Activated CD4-positive, alpha-beta memory T cell treated with anti-CD3 and anti-CD28 coated beads for 36 hours (primary cell): ENCODE data around the gene POT1. TPM values are rescaled to one million over a fixed set of nuclear protein-coding genes. Genes with fewer than 3 reads are reported as not detected.

Source experiments
- CTCF ChIA-PET: fragments of 350-600 bp; sonication (Branson Sonifier 250); formaldehyde crosslinking; loops from one replicate; lab custom pipeline; 2021; ENCODE audit warnings: antibody characterized with exemption, inconsistent platforms; lab: Charles Lee
- POLR2A ChIA-PET: fragments of 350-600 bp; sonication (Branson Sonifier 250); formaldehyde crosslinking; loops from one replicate; lab custom pipeline; 2021; ENCODE audit warnings: antibody characterized with exemption; lab: Charles Lee
- DNase-seq: peaks from one replicate; pipeline ENCODE4 v3.0.0-alpha.2; 2020
- H3K27ac Mint-ChIP-seq: one replicate; pipeline ENCODE4 v1.8.0; 2021; ENCODE audit warnings: mixed read lengths
- H3K27me3 Mint-ChIP-seq: one replicate; pipeline ENCODE4 v1.8.0; 2021; ENCODE audit warnings: mixed read lengths
- H3K36me3 Mint-ChIP-seq: one replicate; pipeline ENCODE4 v1.8.0; 2021; ENCODE audit warnings: mixed read lengths
- H3K4me1 Mint-ChIP-seq: one replicate; pipeline ENCODE4 v1.8.0; 2021; ENCODE audit warnings: low read depth, mixed read lengths
- H3K4me3 Mint-ChIP-seq: one replicate; pipeline ENCODE4 v1.8.0; 2021; ENCODE audit warnings: mild to moderate bottlenecking, mixed read lengths
- H3K9me3 Mint-ChIP-seq: one replicate; pipeline ENCODE4 v1.8.0; 2021; ENCODE audit warnings: mixed read lengths
- intact Hi-C: fragments of 100-400 bp; cut with micrococcal nuclease; formaldehyde crosslinking; loops from one replicate; pipeline ENCODE4 v1.15.1; 2023
- total RNA-seq, 2 experiments: library from RNA; stranded (reverse); gene quantifications; one replicate each; pipeline ENCODE4 v1.2.3, GENCODE V29; 2021

POT1 gene
- total RNA-seq, 2 experiments from 2014 or later: 32.7 to 32.8 TPM

GRCh38 chr7:124840435-124840834, 89.2 kb downstream of the POT1 start:
- ChIA-PET CTCF (no interaction called here), POLR2A (no interaction called here)
- Mint-ChIP-seq H3K27ac (no peak overlapping the region), H3K27me3 (no peaks in the 10 kb centered on the region), H3K9me3 (no peaks in the 10 kb centered on the region), H3K36me3 (peaks cover 9% of the 10 kb centered on the region), H3K4me1 (peaks cover 4% of the 10 kb centered on the region), H3K4me3 (no peak overlapping the region)
- intact Hi-C loops: no loop called here
- no peak for DNase-seq

- Mint-ChIP-seq H3K27ac (no peak overlapping the region), H3K27me3 (no peaks in the 10 kb centered on the region), H3K36me3 (peaks cover 13% of the 10 kb centered on the region), H3K4me1 (peaks cover 2% of the 10 kb centered on the region), H3K9me3 (no peaks in the 10 kb centered on the region), H3K4me3 (no peak overlapping the region)
- no peak for DNase-seq
- POLR2A ChIA-PET: no interaction called here
- intact Hi-C loops: no loop called here
- CTCF ChIA-PET: no interaction called here
These were observed 89.9 kb downstream of the POT1 start for GRCh38 chr7:124839687-124840086.

DNA sequence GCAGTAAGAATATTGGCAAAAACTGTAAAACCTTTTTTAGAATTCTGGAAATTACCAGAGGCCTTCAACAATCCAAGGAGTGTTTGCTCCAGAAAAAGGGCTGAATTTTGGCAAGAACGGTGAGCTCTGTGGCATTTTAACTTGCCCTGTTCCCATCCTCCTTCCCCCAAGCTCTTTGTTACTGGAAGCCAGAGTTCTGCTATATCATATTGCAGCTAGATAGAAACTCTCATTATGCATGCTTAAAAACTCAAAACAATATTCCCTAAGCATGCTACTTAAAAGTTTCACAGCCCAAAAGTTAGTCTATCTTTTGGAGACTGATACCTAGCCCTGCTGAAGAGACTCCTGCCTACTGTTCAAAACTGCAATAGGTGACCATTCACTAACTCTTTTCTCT, 93.5 kb downstream of the POT1 start:
- intact Hi-C loops: no loop called here
- no peak overlapping the region for H3K27ac Mint-ChIP-seq
- H3K9me3 Mint-ChIP-seq: no peaks in the 10 kb centered on the region
- peaks cover 25% of the 10 kb centered on the region for H3K36me3 Mint-ChIP-seq
- H3K4me3 Mint-ChIP-seq: no peak overlapping the region
- no peak for DNase-seq
- ChIA-PET CTCF (interaction anchor here (1.0 kb wide), 1 partner anchor 21 kb away, joined by 3 read pairs; no protein-coding TSS in a partner anchor), POLR2A (no interaction called here)
- no peaks in the 10 kb centered on the region for H3K27me3 Mint-ChIP-seq
- no peaks in the 10 kb centered on the region for H3K4me1 Mint-ChIP-seq

GRCh38 chr7:124818807-124819206, 110.8 kb downstream of the POT1 start:
- POLR2A ChIA-PET: no interaction called here
- no peak overlapping the region for H3K27ac Mint-ChIP-seq
- H3K9me3 Mint-ChIP-seq: no peaks in the 10 kb centered on the region

GRCh38 chr7:124813994-124814798, 115.4 kb downstream of the POT1 start:
- no peaks in the 10 kb centered on the region for H3K4me1 Mint-ChIP-seq
- no peaks in the 10 kb centered on the region for H3K36me3 Mint-ChIP-seq
- H3K9me3 Mint-ChIP-seq: no peaks in the 10 kb centered on the region
- no peak overlapping the region for H3K27ac Mint-ChIP-seq
- H3K27me3 Mint-ChIP-seq: peaks cover 11% of the 10 kb centered on the region
- POLR2A ChIA-PET: no interaction called here
- DNase-seq: no peak
- H3K4me3 Mint-ChIP-seq: no peak overlapping the region
- intact Hi-C loops: no loop called here
- CTCF ChIA-PET: no interaction called here

More at GRCh38 chr7:124818807-124819206, 110.8 kb downstream of the POT1 start:
- H3K36me3 Mint-ChIP-seq: peaks cover 17% of the 10 kb centered on the region
- no peak overlapping the region for H3K4me3 Mint-ChIP-seq
- intact Hi-C loops: no loop called here
- H3K27me3 Mint-ChIP-seq: peaks cover 3% of the 10 kb centered on the region
- DNase-seq: no peak
- CTCF ChIA-PET: no interaction called here
- H3K4me1 Mint-ChIP-seq: no peaks in the 10 kb centered on the region

- Mint-ChIP-seq H3K27me3 (peaks cover 13% of the 10 kb centered on the region), H3K9me3 (no peaks in the 10 kb centered on the region), H3K36me3 (no peaks in the 10 kb centered on the region), H3K27ac (no peak overlapping the region), H3K4me1 (no peaks in the 10 kb centered on the region), H3K4me3 (no peak overlapping the region)
- intact Hi-C loops: no loop called here
- ChIA-PET CTCF (no interaction called here), POLR2A (no interaction called here)
- DNase-seq: no peak
These were observed 116.9 kb downstream of the POT1 start for GRCh38 chr7:124812764-124813163.

DNA sequence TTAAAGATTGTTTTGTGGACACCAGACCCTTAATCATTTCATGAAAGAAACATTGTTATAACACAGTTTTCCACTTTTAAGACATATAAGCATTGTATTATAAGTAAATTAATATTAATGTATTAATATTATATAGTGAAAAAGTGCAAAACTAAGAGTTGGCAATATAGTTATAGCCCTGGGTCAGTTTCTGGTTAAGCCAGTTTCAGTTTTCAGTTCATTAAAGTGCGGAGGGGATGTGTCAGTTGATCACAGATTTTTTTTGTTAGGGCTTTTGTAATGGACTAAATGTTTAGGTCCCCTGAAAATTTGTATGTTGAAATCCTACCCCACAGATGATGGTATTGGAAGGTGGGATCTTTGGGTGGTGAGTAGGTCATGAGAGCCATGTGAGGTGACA, 118.3 kb downstream of the POT1 start:
- intact Hi-C loops: no loop called here
- Mint-ChIP-seq H3K36me3 (no peaks in the 10 kb centered on the region), H3K4me3 (no peak overlapping the region), H3K4me1 (no peaks in the 10 kb centered on the region), H3K9me3 (no peaks in the 10 kb centered on the region), H3K27ac (no peak overlapping the region), H3K27me3 (peaks cover 13% of the 10 kb centered on the region)
- ChIA-PET CTCF (no interaction called here), POLR2A (no interaction called here)
- no peak for DNase-seq

- H3K27me3 Mint-ChIP-seq: peaks cover 13% of the 10 kb centered on the region
- H3K36me3 Mint-ChIP-seq: no peaks in the 10 kb centered on the region
- intact Hi-C loops: no loop called here
- H3K9me3 Mint-ChIP-seq: no peaks in the 10 kb centered on the region
- H3K27ac Mint-ChIP-seq: no peak overlapping the region
- ChIA-PET CTCF (no interaction called here), POLR2A (no interaction called here)
- no peaks in the 10 kb centered on the region for H3K4me1 Mint-ChIP-seq
- no peak for DNase-seq
- no peak overlapping the region for H3K4me3 Mint-ChIP-seq
These were observed 119.0 kb downstream of the POT1 start for GRCh38 chr7:124810605-124811004.

- no peak for DNase-seq
- no peak overlapping the region for H3K4me3 Mint-ChIP-seq
- H3K9me3 Mint-ChIP-seq: no peaks in the 10 kb centered on the region
- intact Hi-C loops: no loop called here
- no peaks in the 10 kb centered on the region for H3K36me3 Mint-ChIP-seq
- CTCF ChIA-PET: no interaction called here
- no peaks in the 10 kb centered on the region for H3K4me1 Mint-ChIP-seq
- POLR2A ChIA-PET: no interaction called here
- H3K27me3 Mint-ChIP-seq: peaks cover 6% of the 10 kb centered on the region
- H3K27ac Mint-ChIP-seq: no peak overlapping the region
These were observed 121.4 kb downstream of the POT1 start for GRCh38 chr7:124808206-124808605.

DNA sequence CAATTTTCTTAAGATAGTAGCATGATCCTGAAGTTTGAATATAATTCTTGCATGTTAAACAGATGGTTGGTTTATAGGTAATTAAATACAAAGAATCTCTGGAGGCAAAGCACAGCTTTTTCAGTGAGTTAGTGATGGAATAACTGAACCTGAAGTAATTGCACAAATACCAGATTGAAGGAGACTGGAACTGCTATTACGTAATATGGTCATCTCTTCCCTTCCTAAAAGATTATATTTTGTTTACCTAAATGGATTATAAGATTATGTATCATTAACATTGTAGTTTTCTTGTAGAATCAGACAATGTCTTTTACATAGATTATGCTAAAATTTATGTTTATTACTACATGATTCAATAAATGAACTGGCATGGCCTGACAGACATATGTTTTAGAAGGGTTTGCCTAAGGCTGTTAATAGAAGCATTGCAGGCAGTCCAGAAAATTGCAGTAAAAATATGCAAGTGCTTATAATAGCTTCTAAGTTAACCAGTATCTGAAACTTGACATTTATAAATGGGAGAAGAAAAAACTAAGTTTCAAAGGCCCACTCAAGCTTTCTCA, 128.2 kb downstream of the POT1 start:
- intact Hi-C loops: no loop called here
- ChIA-PET POLR2A (no interaction called here), CTCF (no interaction called here)
- peaks cover 2% of the 10 kb centered on the region for H3K27me3 Mint-ChIP-seq
- no peak overlapping the region for H3K27ac Mint-ChIP-seq
- no peaks in the 10 kb centered on the region for H3K36me3 Mint-ChIP-seq
- H3K4me3 Mint-ChIP-seq: no peak overlapping the region
- no peaks in the 10 kb centered on the region for H3K9me3 Mint-ChIP-seq
- DNase-seq: no peak
- no peaks in the 10 kb centered on the region for H3K4me1 Mint-ChIP-seq

DNA sequence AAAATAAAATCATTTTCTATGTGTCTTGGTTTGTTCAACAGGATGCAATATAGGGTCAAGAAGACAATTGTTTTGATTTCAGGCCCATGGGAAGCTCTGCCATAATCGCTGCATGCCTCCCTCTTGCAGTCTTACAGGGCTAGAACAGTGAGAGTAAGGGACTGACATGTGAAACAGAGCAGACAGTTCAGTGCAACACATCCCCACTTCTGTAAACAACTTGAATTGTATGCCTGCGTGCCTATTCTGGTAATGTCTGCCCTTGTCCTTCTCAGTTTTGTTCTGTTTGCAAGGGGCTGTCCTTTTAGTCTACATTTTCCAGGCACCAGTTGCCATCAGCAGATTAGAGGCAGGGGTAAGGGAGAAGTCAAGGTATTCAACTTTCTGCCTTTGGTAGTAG, 129.2 kb downstream of the POT1 start:
- no peak overlapping the region for H3K27ac Mint-ChIP-seq
- POLR2A ChIA-PET: no interaction called here
- intact Hi-C loops: no loop called here
- H3K4me1 Mint-ChIP-seq: no peaks in the 10 kb centered on the region
- H3K4me3 Mint-ChIP-seq: no peak overlapping the region
- DNase-seq: no peak
- H3K36me3 Mint-ChIP-seq: no peaks in the 10 kb centered on the region
- H3K9me3 Mint-ChIP-seq: no peaks in the 10 kb centered on the region
- H3K27me3 Mint-ChIP-seq: peaks cover 2% of the 10 kb centered on the region
- CTCF ChIA-PET: no interaction called here

DNA sequence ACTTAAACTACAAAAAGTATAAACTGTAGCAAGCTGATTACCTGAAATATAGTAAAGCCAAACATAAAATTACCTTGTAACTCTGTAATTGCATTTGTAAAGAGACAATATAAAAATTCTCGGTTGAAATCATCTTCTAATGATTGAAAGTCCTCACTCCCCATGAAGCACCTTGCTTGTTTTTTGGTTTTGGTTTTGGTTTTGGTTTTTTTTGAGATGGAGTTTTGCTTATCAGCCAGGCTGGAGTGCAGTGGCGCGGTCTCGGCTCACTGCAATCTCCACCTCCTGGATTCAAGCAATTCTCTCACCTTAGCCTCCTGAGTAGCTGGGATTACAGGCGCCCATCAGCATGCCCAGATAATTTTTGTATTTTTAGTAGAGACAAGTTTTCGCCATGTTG, 130.2 kb downstream of the POT1 start:
- Mint-ChIP-seq H3K4me3 (no peak overlapping the region), H3K36me3 (no peaks in the 10 kb centered on the region), H3K9me3 (no peaks in the 10 kb centered on the region), H3K4me1 (no peaks in the 10 kb centered on the region), H3K27me3 (peaks cover 2% of the 10 kb centered on the region), H3K27ac (no peak overlapping the region)
- intact Hi-C loops: no loop called here
- ChIA-PET CTCF (no interaction called here), POLR2A (no interaction called here)
- no peak for DNase-seq

GRCh38 chr7:124796771-124797170, 132.9 kb downstream of the POT1 start:
- ChIA-PET POLR2A (no interaction called here), CTCF (no interaction called here)
- no peak overlapping the region for H3K4me3 Mint-ChIP-seq
- no peak for DNase-seq
- H3K27ac Mint-ChIP-seq: no peak overlapping the region
- H3K4me1 Mint-ChIP-seq: no peaks in the 10 kb centered on the region
- intact Hi-C loops: no loop called here
- H3K9me3 Mint-ChIP-seq: no peaks in the 10 kb centered on the region
- peaks cover 12% of the 10 kb centered on the region for H3K27me3 Mint-ChIP-seq
- H3K36me3 Mint-ChIP-seq: no peaks in the 10 kb centered on the region
